GM20000 (cell line): Measurements from ENCODE around the gene SDR39U1.

Experiments
- DNase-seq: peaks from one replicate; pipeline ENCODE4 v3.0.0; 2012; ENCODE audit warnings: low spot score
- TF ChIP-seq, protein P1 (sequence below): IDR thresholded peaks from 2 replicates; pipeline ENCODE4 v1.5.1; 2012; ENCODE audit warnings: mild to moderate bottlenecking, control low read depth; ENCODE audit errors: extremely low read depth, missing control alignments

Gene SDR39U1

GRCh38 chr14:24395609-24396582, 46.7 kb downstream of the SDR39U1 start:
- DNase-seq, result no peak

GRCh38 chr14:24394275-24394674, 48.3 kb downstream of the SDR39U1 start:
- TF ChIP-seq, protein P1, sequence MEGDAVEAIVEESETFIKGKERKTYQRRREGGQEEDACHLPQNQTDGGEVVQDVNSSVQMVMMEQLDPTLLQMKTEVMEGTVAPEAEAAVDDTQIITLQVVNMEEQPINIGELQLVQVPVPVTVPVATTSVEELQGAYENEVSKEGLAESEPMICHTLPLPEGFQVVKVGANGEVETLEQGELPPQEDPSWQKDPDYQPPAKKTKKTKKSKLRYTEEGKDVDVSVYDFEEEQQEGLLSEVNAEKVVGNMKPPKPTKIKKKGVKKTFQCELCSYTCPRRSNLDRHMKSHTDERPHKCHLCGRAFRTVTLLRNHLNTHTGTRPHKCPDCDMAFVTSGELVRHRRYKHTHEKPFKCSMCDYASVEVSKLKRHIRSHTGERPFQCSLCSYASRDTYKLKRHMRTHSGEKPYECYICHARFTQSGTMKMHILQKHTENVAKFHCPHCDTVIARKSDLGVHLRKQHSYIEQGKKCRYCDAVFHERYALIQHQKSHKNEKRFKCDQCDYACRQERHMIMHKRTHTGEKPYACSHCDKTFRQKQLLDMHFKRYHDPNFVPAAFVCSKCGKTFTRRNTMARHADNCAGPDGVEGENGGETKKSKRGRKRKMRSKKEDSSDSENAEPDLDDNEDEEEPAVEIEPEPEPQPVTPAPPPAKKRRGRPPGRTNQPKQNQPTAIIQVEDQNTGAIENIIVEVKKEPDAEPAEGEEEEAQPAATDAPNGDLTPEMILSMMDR, result no peak
- no peak for DNase-seq

More at GRCh38 chr14:24395609-24396582, 46.7 kb downstream of the SDR39U1 start:
- TF ChIP-seq, protein P1, result no peak

GRCh38 chr14:24392325-24393091, 50.1 kb downstream of the SDR39U1 start:
- DNase-seq, result no peak
- TF ChIP-seq, protein P1, result no peak

GRCh38 chr14:24390701-24391468, 51.7 kb downstream of the SDR39U1 start:
- no peak for DNase-seq
- TF ChIP-seq, protein P1, result no peak
